ENCODE data around the gene PARD6G. TPM values are rescaled to one million over a fixed set of nuclear protein-coding genes. Genes with fewer than 3 reads are reported as not detected.

Gene PARD6G
- total RNA-seq, 4 donors from 2014 or later: 24.3 to 37.8 (median 33.1) TPM

DNA sequence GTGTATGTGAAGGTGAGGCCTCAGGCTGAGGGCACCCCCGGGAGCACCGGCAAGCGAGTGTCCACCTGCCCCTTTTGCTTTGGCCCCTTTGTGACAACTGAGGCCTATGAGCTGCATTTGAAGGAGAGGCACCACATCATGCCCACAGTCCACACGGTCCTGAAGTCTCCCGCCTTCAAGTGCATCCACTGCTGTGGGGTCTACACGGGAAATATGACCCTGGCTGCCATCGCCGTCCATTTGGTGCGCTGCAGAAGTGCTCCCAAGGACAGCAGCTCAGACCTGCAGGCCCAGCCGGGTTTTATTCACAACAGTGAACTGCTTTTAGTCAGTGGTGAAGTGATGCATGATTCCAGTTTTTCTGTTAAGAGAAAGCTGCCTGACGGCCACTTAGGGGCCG, 109.3 kb downstream of the PARD6G start:
- Histone ChIP-seq H3K27me3 (no peaks in the 10 kb centered on the region), H3K9me3 (no peaks in the 10 kb centered on the region), H3K4me3 (no peak overlapping the region), H3K4me1 (no peaks in the 10 kb centered on the region), H3K27ac (no peak overlapping the region), H3K36me3 (peaks cover 14 to 78% (median 29%) of the 10 kb centered on the region in 3 donors)
- WGBS, 2 donors: 83 to 93% methylated on average over 5 to 8 of the region's 12 CpGs
- intact Hi-C loops (cut with DNase I): no loop called here
- no peak for DNase-seq
- TF ChIP-seq POLR2A (IDR thresholded peaks at IDR 0.05): no peak
- TF ChIP-seq, protein P1, sequence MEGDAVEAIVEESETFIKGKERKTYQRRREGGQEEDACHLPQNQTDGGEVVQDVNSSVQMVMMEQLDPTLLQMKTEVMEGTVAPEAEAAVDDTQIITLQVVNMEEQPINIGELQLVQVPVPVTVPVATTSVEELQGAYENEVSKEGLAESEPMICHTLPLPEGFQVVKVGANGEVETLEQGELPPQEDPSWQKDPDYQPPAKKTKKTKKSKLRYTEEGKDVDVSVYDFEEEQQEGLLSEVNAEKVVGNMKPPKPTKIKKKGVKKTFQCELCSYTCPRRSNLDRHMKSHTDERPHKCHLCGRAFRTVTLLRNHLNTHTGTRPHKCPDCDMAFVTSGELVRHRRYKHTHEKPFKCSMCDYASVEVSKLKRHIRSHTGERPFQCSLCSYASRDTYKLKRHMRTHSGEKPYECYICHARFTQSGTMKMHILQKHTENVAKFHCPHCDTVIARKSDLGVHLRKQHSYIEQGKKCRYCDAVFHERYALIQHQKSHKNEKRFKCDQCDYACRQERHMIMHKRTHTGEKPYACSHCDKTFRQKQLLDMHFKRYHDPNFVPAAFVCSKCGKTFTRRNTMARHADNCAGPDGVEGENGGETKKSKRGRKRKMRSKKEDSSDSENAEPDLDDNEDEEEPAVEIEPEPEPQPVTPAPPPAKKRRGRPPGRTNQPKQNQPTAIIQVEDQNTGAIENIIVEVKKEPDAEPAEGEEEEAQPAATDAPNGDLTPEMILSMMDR (IDR thresholded peaks at IDR 0.05): no peak

DNA sequence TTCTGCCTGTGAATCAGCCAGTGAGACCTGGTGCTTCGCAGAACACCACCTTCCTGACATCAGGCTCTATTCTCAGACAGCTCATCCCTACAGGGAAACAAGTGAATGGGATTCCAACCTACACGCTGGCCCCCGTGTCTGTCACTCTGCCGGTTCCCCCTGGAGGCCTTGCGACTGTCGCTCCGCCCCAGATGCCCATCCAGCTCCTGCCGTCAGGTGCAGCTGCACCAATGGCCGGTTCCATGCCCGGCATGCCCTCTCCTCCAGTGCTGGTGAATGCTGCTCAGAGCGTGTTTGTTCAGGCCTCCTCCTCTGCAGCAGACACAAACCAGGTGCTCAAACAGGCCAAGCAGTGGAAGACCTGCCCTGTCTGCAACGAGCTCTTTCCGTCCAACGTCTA, 110.2 kb downstream of the PARD6G start:
- Histone ChIP-seq H3K9me3 (no peaks in the 10 kb centered on the region), H3K36me3 (peaks cover 14 to 81% (median 29%) of the 10 kb centered on the region in 3 donors), H3K27ac (no peak overlapping the region), H3K27me3 (no peaks in the 10 kb centered on the region), H3K4me1 (peaks cover 0 to 7% (median 0%) of the 10 kb centered on the region in 3 donors), H3K4me3 (no peak overlapping the region)
- TF ChIP-seq, protein P1 (IDR thresholded peaks at IDR 0.05): no peak
- no peak for TF ChIP-seq POLR2A (IDR thresholded peaks at IDR 0.05)
- WGBS, 2 donors: 93 to 96% methylated on average over 4 to 10 of the region's 14 CpGs
- no peak for DNase-seq
- intact Hi-C loops (cut with DNase I): no loop called here

DNA sequence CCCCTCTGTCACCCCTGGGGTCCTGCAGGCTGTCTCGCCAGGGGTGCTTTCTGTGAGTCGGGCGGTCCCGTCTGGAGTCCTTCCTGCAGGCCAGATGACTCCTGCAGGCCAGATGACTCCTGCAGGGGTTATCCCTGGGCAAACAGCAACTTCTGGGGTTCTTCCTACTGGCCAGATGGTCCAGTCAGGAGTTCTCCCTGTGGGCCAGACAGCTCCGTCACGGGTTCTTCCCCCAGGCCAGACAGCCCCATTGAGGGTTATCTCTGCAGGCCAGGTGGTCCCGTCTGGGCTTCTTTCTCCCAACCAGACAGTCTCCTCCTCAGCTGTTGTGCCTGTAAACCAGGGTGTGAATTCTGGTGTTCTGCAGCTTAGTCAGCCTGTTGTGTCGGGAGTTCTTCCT, 110.6 kb downstream of the PARD6G start:
- H3K9me3 ChIP-seq: no peaks in the 10 kb centered on the region
- H3K36me3 ChIP-seq: peaks cover 14 to 81% (median 29%) of the 10 kb centered on the region in 3 donors
- no peaks in the 10 kb centered on the region for H3K27me3 ChIP-seq
- no peak overlapping the region for H3K4me3 ChIP-seq
- peaks cover 0 to 8% (median 0%) of the 10 kb centered on the region in 3 donors for H3K4me1 ChIP-seq
- TF ChIP-seq, protein P1 (IDR thresholded peaks at IDR 0.05): no peak
- TF ChIP-seq POLR2A (IDR thresholded peaks at IDR 0.05): no peak
- 82 to 100% methylated on average over 2 to 4 of the region's 8 CpGs for WGBS, 2 donors
- H3K27ac ChIP-seq: no peak overlapping the region
- no peak for DNase-seq
- intact Hi-C loops (cut with DNase I): no loop called here

DNA sequence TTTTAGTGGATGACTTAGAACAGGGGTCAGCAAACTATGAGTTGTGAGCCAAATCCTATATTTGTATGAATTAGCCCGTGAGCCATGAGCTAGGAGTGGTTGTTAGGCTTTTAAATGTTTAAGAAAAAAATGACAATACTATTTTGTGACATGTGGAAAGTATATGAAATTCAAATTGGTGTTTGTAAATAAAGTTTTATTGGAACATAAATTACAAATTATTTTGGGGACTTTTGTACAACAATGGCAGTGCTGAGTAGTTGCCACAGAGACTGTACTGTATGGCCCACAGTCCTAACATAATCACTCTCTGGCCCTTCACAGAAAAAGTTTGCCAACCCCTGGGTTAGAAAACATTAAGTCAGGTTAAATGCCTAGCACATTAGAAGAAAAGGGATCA, 112.2 kb downstream of the PARD6G start:
- H3K4me3 ChIP-seq: no peak overlapping the region
- no peaks in the 10 kb centered on the region for H3K9me3 ChIP-seq
- intact Hi-C loops (cut with DNase I): no loop called here
- TF ChIP-seq POLR2A (IDR thresholded peaks at IDR 0.05): no peak
- TF ChIP-seq, protein P1 (IDR thresholded peaks at IDR 0.05): no peak
- H3K27me3 ChIP-seq: no peaks in the 10 kb centered on the region
- no peak overlapping the region for H3K27ac ChIP-seq
- H3K36me3 ChIP-seq: peaks cover 14 to 81% (median 29%) of the 10 kb centered on the region in 3 donors
- peaks cover 0 to 8% (median 0%) of the 10 kb centered on the region in 3 donors for H3K4me1 ChIP-seq
- no peak for DNase-seq
- WGBS, 2 donors: 81 to 96% methylated on average over 1 of the region's 1 CpG

DNA sequence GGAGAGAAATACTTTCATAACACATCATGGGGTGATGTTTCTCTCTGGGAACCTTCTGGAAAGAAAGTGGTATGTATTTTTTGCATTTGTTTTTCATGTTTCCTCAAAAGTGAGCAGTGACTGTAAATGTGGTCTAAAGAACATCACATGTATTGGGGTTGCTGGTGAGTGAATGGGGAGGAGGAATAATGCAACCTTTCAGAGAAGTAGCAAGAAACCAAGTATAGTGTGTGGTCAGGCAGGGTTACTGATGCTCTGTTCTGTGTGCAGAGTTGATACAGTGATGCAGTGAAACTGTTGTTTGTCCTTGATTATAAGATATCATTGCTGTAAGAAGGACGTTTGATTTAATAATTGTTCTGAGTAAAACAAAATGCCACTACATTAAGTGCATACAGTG, 114.2 kb downstream of the PARD6G start:
- WGBS, 2 donors: 70 to 74% methylated on average over 1 of the region's 1 CpG
- no peak for TF ChIP-seq POLR2A (IDR thresholded peaks at IDR 0.05)
- TF ChIP-seq, protein P1 (IDR thresholded peaks at IDR 0.05): no peak
- Histone ChIP-seq H3K4me3 (no peak overlapping the region), H3K27me3 (no peaks in the 10 kb centered on the region), H3K36me3 (peaks cover 14 to 61% (median 24%) of the 10 kb centered on the region in 3 donors), H3K9me3 (no peaks in the 10 kb centered on the region), H3K27ac (no peak overlapping the region), H3K4me1 (peaks cover 0 to 8% (median 0%) of the 10 kb centered on the region in 3 donors)
- intact Hi-C loops (cut with DNase I): no loop called here
- no peak for DNase-seq
